ENCODE results near the gene CMPK2.

DNA sequence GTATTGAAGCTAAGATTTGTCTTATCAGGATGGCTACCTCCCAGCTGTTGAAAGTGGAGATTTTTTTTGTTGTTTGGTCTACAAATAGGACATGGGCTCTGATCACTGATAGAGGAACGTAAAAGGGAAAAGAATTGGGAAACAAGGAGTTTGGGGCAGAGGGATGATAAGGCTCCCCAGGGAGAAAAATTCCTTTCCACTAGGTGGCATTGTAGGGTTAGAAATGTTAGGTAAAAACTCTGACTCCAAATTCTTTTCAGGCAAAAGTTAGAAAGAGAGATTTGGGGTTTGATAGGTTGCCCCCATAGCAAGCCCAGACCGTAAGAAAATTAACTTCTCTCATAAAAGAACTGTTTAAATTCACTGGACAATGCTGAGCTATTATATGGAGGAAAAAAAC, 19.8 kb downstream of the CMPK2 start:
- TF ChIP-seq, protein P1, sequence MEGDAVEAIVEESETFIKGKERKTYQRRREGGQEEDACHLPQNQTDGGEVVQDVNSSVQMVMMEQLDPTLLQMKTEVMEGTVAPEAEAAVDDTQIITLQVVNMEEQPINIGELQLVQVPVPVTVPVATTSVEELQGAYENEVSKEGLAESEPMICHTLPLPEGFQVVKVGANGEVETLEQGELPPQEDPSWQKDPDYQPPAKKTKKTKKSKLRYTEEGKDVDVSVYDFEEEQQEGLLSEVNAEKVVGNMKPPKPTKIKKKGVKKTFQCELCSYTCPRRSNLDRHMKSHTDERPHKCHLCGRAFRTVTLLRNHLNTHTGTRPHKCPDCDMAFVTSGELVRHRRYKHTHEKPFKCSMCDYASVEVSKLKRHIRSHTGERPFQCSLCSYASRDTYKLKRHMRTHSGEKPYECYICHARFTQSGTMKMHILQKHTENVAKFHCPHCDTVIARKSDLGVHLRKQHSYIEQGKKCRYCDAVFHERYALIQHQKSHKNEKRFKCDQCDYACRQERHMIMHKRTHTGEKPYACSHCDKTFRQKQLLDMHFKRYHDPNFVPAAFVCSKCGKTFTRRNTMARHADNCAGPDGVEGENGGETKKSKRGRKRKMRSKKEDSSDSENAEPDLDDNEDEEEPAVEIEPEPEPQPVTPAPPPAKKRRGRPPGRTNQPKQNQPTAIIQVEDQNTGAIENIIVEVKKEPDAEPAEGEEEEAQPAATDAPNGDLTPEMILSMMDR (IDR thresholded peaks at IDR 0.05), result peak in 1 of 6 experiments; percentile 42
- TF ChIP-seq POLR2A (IDR thresholded peaks at IDR 0.05), result no peak
